ENCODE measurements around the gene FUBP1.

GRCh38 chr1:77940921-77941570 is 37.8 kb downstream of the FUBP1 start:
- TF ChIP-seq CTCF (conservative IDR thresholded peaks at IDR 0.05; ENCODE audit: low read length) (no peak), EZH2phosphoT487 (IDR thresholded peaks at IDR 0.05; ENCODE audit: borderline replicate concordance, low read depth, low read length) (no peak)

Data from OCI-LY7 (cell line).